ENCODE data around the gene HSF2. TPM values are rescaled to one million over a fixed set of nuclear protein-coding genes. Genes with fewer than 3 reads are reported as not detected.
A peak's percentile ranks its signal among the peaks of the same experiment; 100 is the strongest.

HSF2 gene
- 16.8 TPM for total RNA-seq
- long read RNA-seq, transcript HSF2-201 (13 exons, 2,549 nt): minor isoform, 14 of 44 reads
- long read RNA-seq, transcript HSF2-202 (12 exons, 2,643 nt): major isoform, 27 of 44 reads
- long read RNA-seq, partial matches to known transcripts: 2 of 44 reads
- long read RNA-seq, other reads (novel, unspliced or antisense): 1 of 44 reads

GRCh38 chr6:122399348-122400120, at the start of gene HSF2:
Gene HSF2, plus strand, starts transcription at chr6:122399652. Its CDS starts 86 bp downstream, at chr6:122399738.
- intact Hi-C loops (cut with DNase I): loop anchor here (1.0 kb wide), 1 partner anchor 72 kb away; the partner anchor contains the start of gene SERINC1
- DNase-seq (ENCODE audit: low spot score): peak; percentile 99

GRCh38 chr6:122352981-122353664, 46.3 kb upstream of the HSF2 start:
- no peak for DNase-seq (ENCODE audit: low spot score)
- intact Hi-C loops (cut with DNase I): no loop called here

- intact Hi-C loops (cut with DNase I): no loop called here
- DNase-seq (ENCODE audit: low spot score): no peak
Observed at GRCh38 chr6:122360809-122361208, 38.6 kb upstream of the HSF2 start.

- no peak for DNase-seq (ENCODE audit: low spot score)
- intact Hi-C loops (cut with DNase I): no loop called here
Observed at GRCh38 chr6:122361314-122361979, 38.0 kb upstream of the HSF2 start.

DNA sequence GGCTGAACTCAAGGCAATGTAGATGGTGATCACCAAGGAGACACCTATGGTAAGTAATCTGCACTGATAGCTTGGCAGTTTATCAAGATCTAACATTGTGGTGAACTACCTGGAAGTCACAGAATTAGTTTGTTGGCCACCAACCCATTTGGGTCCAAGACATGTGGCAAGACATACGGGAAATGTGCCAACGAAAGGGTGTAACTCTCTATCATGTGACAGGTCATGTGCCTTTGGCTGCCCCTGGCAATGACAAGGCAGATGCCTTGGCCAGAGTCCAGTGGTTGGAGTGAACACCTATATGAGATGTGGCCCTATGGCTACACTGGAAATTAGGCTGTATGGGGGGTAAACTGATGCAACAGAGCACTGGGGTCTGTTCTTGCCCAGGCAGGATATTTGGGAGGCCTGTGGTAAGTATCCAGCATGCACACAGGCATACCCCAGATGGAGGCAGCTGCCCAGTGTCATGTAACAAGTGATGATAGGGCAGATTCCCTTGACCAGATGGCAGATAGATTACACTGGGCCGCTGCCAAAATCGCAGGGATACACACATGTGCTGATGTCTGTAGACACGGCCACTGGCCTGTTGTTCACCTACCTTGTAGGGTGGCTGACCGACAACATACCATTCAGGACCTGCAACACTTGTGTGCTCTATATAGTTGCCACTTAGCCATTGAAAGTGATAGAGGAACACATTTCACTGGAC, 35.5 kb upstream of the HSF2 start:
- no peak for DNase-seq (ENCODE audit: low spot score)
- intact Hi-C loops (cut with DNase I): no loop called here

GRCh38 chr6:122365775-122366403, 33.6 kb upstream of the HSF2 start:
- intact Hi-C loops (cut with DNase I): no loop called here
- no peak for DNase-seq (ENCODE audit: low spot score)

- DNase-seq (ENCODE audit: low spot score): no peak
- intact Hi-C loops (cut with DNase I): no loop called here
Observed at GRCh38 chr6:122367171-122367570, 32.3 kb upstream of the HSF2 start.

- intact Hi-C loops (cut with DNase I): no loop called here
- no peak for DNase-seq (ENCODE audit: low spot score)
Observed at GRCh38 chr6:122369536-122369935, 29.9 kb upstream of the HSF2 start.

- intact Hi-C loops (cut with DNase I): no loop called here
- no peak for DNase-seq (ENCODE audit: low spot score)
Observed at GRCh38 chr6:122372647-122373046, 26.8 kb upstream of the HSF2 start.

GRCh38 chr6:122374307-122374706, 25.1 kb upstream of the HSF2 start:
- no peak for DNase-seq (ENCODE audit: low spot score)
- intact Hi-C loops (cut with DNase I): no loop called here

DNA sequence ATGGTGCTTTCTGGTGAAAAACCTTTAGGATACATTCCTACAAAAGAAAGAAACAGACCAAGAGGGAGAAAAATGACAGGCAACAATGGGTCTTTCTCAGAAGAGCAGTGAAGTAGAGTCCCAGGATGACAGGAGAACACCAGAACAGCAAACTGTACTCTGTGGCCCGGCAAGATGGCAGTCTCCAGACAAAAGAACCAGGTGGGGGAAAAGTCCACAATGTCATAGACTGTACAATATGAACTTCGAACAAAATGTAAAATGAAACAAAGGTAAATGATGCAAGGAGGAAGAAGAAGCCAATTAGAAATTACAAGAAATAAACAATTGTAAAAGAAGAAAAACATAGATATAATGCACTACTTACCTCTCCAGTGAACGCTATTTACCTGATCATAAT, 23.2 kb upstream of the HSF2 start:
- intact Hi-C loops (cut with DNase I): no loop called here
- no peak for DNase-seq (ENCODE audit: low spot score)

DNA sequence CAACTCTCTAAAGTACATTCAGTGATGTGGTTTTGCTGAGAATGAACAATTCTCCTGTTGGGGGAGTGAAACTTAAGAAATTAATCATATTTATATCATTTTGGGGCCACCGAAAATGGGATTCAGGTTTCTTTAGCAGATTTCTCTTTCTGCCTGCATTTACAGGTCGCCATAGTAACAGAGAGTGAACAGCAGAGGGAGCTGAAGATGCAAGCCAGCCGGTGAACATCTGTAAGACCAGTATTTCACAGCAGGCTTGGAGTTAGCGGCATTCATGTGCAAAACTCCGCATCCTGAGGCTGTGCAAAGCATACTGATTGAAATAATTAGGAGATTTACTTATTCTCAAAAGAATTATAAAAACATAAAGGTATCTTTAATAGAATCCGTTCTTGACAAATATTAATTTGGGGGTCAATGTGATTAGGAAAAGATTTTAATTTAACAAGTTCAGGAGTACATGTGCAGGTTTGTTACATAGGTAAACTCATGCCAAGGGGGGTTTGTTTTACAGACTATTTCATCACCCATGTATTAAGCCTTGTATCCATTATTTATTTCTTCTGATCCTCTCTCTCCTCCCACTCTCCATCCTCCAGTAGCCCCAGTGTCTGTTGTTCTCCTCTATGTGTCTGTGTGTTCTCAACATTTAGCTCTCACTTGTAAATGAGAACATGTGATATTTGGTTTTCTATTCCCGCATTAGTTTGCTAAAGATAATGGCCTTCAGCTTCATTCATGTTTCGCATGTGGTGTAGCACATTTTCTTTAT, 17.8 kb upstream of the HSF2 start:
- intact Hi-C loops (cut with DNase I): loop anchor here (2.0 kb wide), 1 partner anchor 149 kb away; no protein-coding TSS in a partner anchor
- DNase-seq (ENCODE audit: low spot score): no peak

GRCh38 chr6:122385857-122386612, 13.4 kb upstream of the HSF2 start:
- no peak for DNase-seq (ENCODE audit: low spot score)
- intact Hi-C loops (cut with DNase I): no loop called here

GRCh38 chr6:122388945-122389344, 10.5 kb upstream of the HSF2 start:
- DNase-seq (ENCODE audit: low spot score): no peak
- intact Hi-C loops (cut with DNase I): no loop called here

GRCh38 chr6:122389704-122390372, 9.6 kb upstream of the HSF2 start:
- intact Hi-C loops (cut with DNase I): no loop called here
- DNase-seq (ENCODE audit: low spot score): no peak

- DNase-seq (ENCODE audit: low spot score): no peak
- intact Hi-C loops (cut with DNase I): no loop called here
Observed at GRCh38 chr6:122392564-122393350, 6.7 kb upstream of the HSF2 start.
